ENCODE data around the gene LRRC14B.
A peak's percentile ranks its signal among the peaks of the same experiment; 100 is the strongest.

The LRRC14B gene

GRCh38 chr5:199197-199949 is 8.1 kb downstream of the LRRC14B start:
- CTCF ChIA-PET, result interaction anchor here (0.6 to 1.2 kb wide), 2 partner anchors 11 to 19 kb away, joined by 3 to 4 read pairs; partner anchors contain the start of genes CCDC127 and SDHA
- POLR2A ChIA-PET (ENCODE audit: low non-redundant PET), result no interaction called here
- peak overlapping the region; percentile 3; the same call in 1 of the 2 replicates for H3K27ac ChIP-seq
- TF ChIP-seq, protein P1, sequence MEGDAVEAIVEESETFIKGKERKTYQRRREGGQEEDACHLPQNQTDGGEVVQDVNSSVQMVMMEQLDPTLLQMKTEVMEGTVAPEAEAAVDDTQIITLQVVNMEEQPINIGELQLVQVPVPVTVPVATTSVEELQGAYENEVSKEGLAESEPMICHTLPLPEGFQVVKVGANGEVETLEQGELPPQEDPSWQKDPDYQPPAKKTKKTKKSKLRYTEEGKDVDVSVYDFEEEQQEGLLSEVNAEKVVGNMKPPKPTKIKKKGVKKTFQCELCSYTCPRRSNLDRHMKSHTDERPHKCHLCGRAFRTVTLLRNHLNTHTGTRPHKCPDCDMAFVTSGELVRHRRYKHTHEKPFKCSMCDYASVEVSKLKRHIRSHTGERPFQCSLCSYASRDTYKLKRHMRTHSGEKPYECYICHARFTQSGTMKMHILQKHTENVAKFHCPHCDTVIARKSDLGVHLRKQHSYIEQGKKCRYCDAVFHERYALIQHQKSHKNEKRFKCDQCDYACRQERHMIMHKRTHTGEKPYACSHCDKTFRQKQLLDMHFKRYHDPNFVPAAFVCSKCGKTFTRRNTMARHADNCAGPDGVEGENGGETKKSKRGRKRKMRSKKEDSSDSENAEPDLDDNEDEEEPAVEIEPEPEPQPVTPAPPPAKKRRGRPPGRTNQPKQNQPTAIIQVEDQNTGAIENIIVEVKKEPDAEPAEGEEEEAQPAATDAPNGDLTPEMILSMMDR (conservative IDR thresholded peaks at IDR 0.05; ENCODE audit: low read depth), result no peak
- DNase-seq (ENCODE audit: low spot score), result no peak

- H3K27ac ChIP-seq, result peak overlapping the region; percentile 3; the same call in 1 of the 2 replicates
- DNase-seq (ENCODE audit: low spot score), result no peak
- ChIA-PET CTCF (interaction anchor here (1.2 kb wide), 1 partner anchor 12 kb away, joined by 4 read pairs; no protein-coding TSS in a partner anchor), POLR2A (ENCODE audit: low non-redundant PET) (no interaction called here)
- TF ChIP-seq, protein P1 (conservative IDR thresholded peaks at IDR 0.05; ENCODE audit: low read depth), result no peak
These were observed 8.8 kb downstream of the LRRC14B start for GRCh38 chr5:199950-200645.

DNA sequence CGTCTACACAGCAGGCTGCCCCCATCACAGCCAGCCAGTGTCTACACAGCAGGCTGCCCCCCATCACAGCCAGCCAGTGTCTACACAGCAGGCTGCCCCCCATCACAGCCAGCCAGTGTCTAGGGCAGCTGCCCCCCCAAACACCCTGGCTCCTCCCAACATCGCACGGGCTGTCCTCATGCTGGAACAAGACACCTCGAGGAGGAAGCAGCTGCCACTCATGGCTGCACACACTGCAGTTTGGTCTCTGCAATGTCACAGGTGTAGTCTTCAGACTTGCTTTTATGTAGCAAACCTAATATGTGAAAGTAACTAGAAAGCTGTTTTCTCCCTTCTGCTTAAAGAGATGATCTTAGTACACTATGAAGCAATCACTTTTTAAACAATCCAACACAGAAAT is 9.7 kb downstream of the LRRC14B start:
- H3K27ac ChIP-seq, result no peak overlapping the region
- POLR2A ChIA-PET (ENCODE audit: low non-redundant PET), result no interaction called here
- CTCF ChIA-PET, result no interaction called here
- DNase-seq (ENCODE audit: low spot score), result no peak
- TF ChIP-seq, protein P1 (conservative IDR thresholded peaks at IDR 0.05; ENCODE audit: low read depth), result no peak

- H3K27ac ChIP-seq, result no peak overlapping the region
- DNase-seq (ENCODE audit: low spot score), result no peak
- POLR2A ChIA-PET (ENCODE audit: low non-redundant PET), result no interaction called here
- CTCF ChIA-PET, result no interaction called here
- TF ChIP-seq, protein P1 (conservative IDR thresholded peaks at IDR 0.05; ENCODE audit: low read depth), result no peak
These were observed 10.4 kb downstream of the LRRC14B start for GRCh38 chr5:201672-202071.

DNA sequence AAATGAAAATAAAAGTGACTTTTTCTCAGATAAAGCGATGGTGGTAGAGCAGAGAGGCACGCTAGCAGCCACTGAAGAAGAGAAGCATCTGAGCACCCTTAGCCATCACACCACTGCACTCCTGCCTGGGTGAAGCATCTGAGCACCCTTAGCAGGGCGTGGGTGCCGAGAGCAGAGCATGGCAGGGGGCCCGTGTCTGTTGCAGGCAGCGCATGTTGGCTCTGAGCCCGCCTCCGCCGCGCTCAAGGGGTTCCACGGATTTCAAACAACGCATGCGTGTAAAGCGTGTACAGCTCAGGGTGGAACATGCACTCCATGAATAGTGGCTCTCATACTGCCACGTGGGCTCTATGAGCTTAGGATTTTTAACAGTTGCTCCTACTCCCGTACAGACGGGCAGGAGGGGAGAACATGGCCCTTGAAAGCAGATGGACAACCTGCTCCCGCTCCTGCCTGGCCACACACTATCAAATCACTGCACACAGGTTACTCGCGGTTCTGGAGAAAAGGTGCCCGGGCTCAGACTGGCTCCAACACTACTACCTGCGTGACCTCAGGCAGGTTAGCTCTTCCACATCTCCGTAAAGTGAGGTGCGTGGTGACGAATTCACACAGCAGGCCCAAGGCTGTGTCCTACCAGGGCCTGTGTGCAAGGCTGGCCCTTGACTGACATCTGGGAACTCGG is 12.1 kb downstream of the LRRC14B start:
- ChIA-PET POLR2A (ENCODE audit: low non-redundant PET) (no interaction called here), CTCF (no interaction called here)
- H3K27ac ChIP-seq, result no peak overlapping the region
- TF ChIP-seq, protein P1 (conservative IDR thresholded peaks at IDR 0.05; ENCODE audit: low read depth), result no peak
- no peak for DNase-seq (ENCODE audit: low spot score)

DNA sequence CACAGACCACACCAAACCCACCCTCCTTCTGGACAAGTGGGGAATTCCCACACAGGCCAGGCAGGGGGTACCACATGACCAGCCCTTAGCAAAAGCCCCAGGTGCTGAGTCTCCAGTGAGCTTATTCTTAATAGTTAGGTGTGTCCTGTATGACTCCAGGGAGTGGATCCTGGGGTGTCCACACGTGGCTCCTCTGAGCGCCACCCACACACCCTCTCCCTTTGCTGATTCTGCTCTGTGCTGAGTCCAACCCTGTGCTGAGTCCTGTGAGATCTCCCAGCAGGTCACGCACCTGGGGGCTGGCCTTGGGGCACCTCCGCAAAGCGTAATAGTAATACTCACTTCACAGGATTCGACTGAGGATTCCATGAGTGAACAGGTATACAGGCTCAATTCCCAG is 12.7 kb downstream of the LRRC14B start:
- DNase-seq (ENCODE audit: low spot score), result no peak
- H3K27ac ChIP-seq, result no peak overlapping the region
- CTCF ChIA-PET, result no interaction called here
- POLR2A ChIA-PET (ENCODE audit: low non-redundant PET), result no interaction called here
- TF ChIP-seq, protein P1 (conservative IDR thresholded peaks at IDR 0.05; ENCODE audit: low read depth), result no peak
